Left lung (tissue), 10 donors: ENCODE results near the gene COLGALT1. TPM values are rescaled to one million over a fixed set of nuclear protein-coding genes. Genes with fewer than 3 reads are reported as not detected.

Experiments used
- ATAC-seq: fragments of 200-7000 bp; cut with Tn5 transposase; one replicate; pipeline ENCODE4 v1.9.1; 2020; ENCODE audit warnings: moderate library complexity
- DNase-seq, 4 donors: peaks; one replicate each; pipeline ENCODE4 v3.0.0-alpha.2; 2013 to 2020
- H3K27ac ChIP-seq, 2 donors: fragments of 200-600 bp; sonication (generic) in 1 of 2; one replicate each; pipeline versions ENCODE4 v1.5.0 to v1.8.0; 2020 to 2021
- H3K27me3 ChIP-seq, 2 donors: fragments of 200-600 bp; sonication (generic) in 1 of 2; one replicate each; pipeline versions ENCODE4 v1.5.0 to v1.8.0; 2020 to 2021
- H3K36me3 ChIP-seq, 2 donors: fragments of 200-600 bp; sonication (generic) in 1 of 2; one replicate each; pipeline versions ENCODE4 v1.5.0 to v1.8.0; 2020 to 2021
- H3K4me1 ChIP-seq, 2 donors: fragments of 200-600 bp; one replicate each; pipeline ENCODE4 v1.8.0; 2021
- H3K4me3 ChIP-seq, 2 donors: fragments of 200-600 bp; sonication (generic) in 1 of 2; one replicate each; pipeline versions ENCODE4 v1.5.0 to v1.8.0; 2020 to 2021; ENCODE audit warnings: mild to moderate bottlenecking in 1 of 2
- H3K9me3 ChIP-seq, 2 donors: fragments of 200-600 bp; sonication (generic) in 1 of 2; one replicate each; pipeline versions ENCODE4 v1.5.0 to v1.8.0; 2020 to 2021
- CTCF ChIP-seq, 2 donors: fragments of 200-600 bp; sonication (generic) in 1 of 2; IDR thresholded peaks; one replicate each; pipeline versions ENCODE4 v1.5.0 to v1.8.0; 2021; ENCODE audit warnings: antibody characterized with exemption in 2 of 2
- intact Hi-C, 2 donors: fragments of 100-400 bp; cut with DNase I; formaldehyde crosslinking; loops; one replicate each; pipeline versions ENCODE4 v1.11.2 to v1.14.2; 2022
- polyA plus RNA-seq, 6 donors: library from polyadenylated mRNA; unstranded; fragments of 120-200 nt; gene quantifications; one replicate each; pipeline ENCODE4 v1.2.1, GENCODE V29; 2013; ENCODE audit not compliant: insufficient read length in 6 of 6
- total RNA-seq, 2 donors: library from RNA; stranded (reverse); fragmentation: NEBNext Ultra II Directional; extraction: Animal tissue kit (Norgen Biotek cat#: 25700); gene quantifications; one replicate each; pipeline ENCODE4 v1.2.1, GENCODE V29; 2021
- donor health status: DM: no; HTN: yes; CAD: no.
- donor health status: DM: no; HTN: no; CAD: no.

The COLGALT1 gene
- total and polyA plus RNA-seq, 8 donors, result 57.0 to 170 (median 65.1) TPM

- Histone ChIP-seq H3K4me1 (peaks cover 6 to 13% of the 10 kb centered on the region in 2 donors), H3K9me3 (no peaks in the 10 kb centered on the region), H3K36me3 (no peaks in the 10 kb centered on the region), H3K27ac (no peak overlapping the region), H3K27me3 (peaks cover 0 to 54% of the 10 kb centered on the region in 2 donors), H3K4me3 (no peak overlapping the region)
- intact Hi-C loops, result no loop called here
- no peak for TF ChIP-seq CTCF (IDR thresholded peaks at IDR 0.05)
- no peak for DNase-seq
- no peak for ATAC-seq
Observed at GRCh38 chr19:17602217-17602616, 46.8 kb downstream of the COLGALT1 start.

GRCh38 chr19:17602872-17603510 lies 47.5 kb downstream of the COLGALT1 start:
- Histone ChIP-seq H3K9me3 (no peaks in the 10 kb centered on the region), H3K4me1 (peaks cover 6 to 13% of the 10 kb centered on the region in 2 donors), H3K4me3 (no peak overlapping the region), H3K27me3 (peaks cover 0 to 54% of the 10 kb centered on the region in 2 donors), H3K36me3 (no peaks in the 10 kb centered on the region), H3K27ac (no peak overlapping the region)
- no peak for ATAC-seq
- DNase-seq, result no peak
- intact Hi-C loops, result no loop called here
- no peak for TF ChIP-seq CTCF (IDR thresholded peaks at IDR 0.05)

GRCh38 chr19:17604372-17605025 lies 49.0 kb downstream of the COLGALT1 start:
- no peak for ATAC-seq
- intact Hi-C loops, result no loop called here
- no peaks in the 10 kb centered on the region for H3K9me3 ChIP-seq
- H3K36me3 ChIP-seq, result no peaks in the 10 kb centered on the region
- no peak for DNase-seq
- H3K4me1 ChIP-seq, result peaks cover 6 to 13% of the 10 kb centered on the region in 2 donors
- H3K27me3 ChIP-seq, result peaks cover 0 to 54% of the 10 kb centered on the region in 2 donors
- no peak overlapping the region for H3K4me3 ChIP-seq
- H3K27ac ChIP-seq, result no peak overlapping the region
- TF ChIP-seq CTCF (IDR thresholded peaks at IDR 0.05), result no peak

- no peak for TF ChIP-seq CTCF (IDR thresholded peaks at IDR 0.05)
- Histone ChIP-seq H3K36me3 (no peaks in the 10 kb centered on the region), H3K9me3 (no peaks in the 10 kb centered on the region), H3K4me1 (peaks cover 6 to 13% of the 10 kb centered on the region in 2 donors), H3K4me3 (no peak overlapping the region), H3K27ac (no peak overlapping the region), H3K27me3 (peaks cover 0 to 54% of the 10 kb centered on the region in 2 donors)
- intact Hi-C loops, result no loop called here
- no peak for ATAC-seq
- no peak for DNase-seq
Observed at GRCh38 chr19:17605117-17605516, 49.7 kb downstream of the COLGALT1 start.

- peaks cover 6 to 13% of the 10 kb centered on the region in 2 donors for H3K4me1 ChIP-seq
- peaks cover 0 to 49% of the 10 kb centered on the region in 2 donors for H3K27me3 ChIP-seq
- intact Hi-C loops, result no loop called here
- H3K4me3 ChIP-seq, result peak overlapping the region; percentile 33 to 48
- H3K9me3 ChIP-seq, result no peaks in the 10 kb centered on the region
- peak; percentile 84 for ATAC-seq
- no peaks in the 10 kb centered on the region for H3K36me3 ChIP-seq
- H3K27ac ChIP-seq, result peak overlapping the region in 1 of 2 donors; percentile 81
- peak; percentile 33 to 48 for TF ChIP-seq CTCF (IDR thresholded peaks at IDR 0.05)
- peak; percentile 33 to 93 (median 76) for DNase-seq
Observed at GRCh38 chr19:17605761-17606589, 50.5 kb downstream of the COLGALT1 start.
